ENCODE data around the gene ARHGEF28.

The ARHGEF28 gene

DNA sequence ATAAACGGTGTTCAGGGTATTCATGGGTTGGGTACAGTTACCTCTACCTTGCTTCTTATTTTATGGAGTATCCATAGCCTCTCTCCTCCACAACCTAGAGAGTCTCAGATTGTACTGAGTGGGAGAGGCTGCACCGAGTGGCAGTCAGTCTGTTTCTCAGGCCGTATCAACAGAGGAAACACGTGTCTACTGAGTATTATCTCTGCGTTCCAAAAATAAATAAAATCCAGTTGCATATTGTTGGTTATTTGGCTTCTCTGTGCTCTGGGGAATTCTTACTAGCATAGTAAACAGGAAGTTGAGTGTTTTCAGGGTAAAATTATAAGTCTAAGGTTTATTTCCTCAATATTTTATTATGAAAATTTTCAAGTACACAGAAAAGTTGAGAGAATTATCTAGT lies 231.0 kb downstream of the ARHGEF28 start:
- DNase-seq (ENCODE audit: low read depth in 2 of 2) = no peak

DNA sequence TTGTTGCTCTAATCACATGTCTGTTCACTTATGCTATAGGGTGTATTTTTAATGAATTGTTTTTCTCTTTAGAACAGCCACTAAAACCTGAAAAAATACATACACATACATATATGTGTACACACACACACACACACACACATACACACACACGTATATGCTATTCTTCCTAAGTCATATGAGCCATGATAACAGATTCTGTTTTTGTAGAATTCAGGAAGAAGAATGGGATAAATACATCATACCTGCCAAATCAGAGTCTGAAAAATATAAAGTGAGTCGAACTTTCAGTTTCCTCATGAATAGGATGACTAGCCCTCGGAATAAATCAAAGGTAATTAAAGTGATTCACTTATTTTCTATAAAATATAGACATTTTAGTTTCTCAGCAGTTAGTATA lies 231.4 kb downstream of the ARHGEF28 start:
- DNase-seq (ENCODE audit: low read depth in 2 of 2) = no peak

GRCh38 chr5:73858054-73858453 lies 232.1 kb downstream of the ARHGEF28 start:
- no peak for DNase-seq (ENCODE audit: low read depth in 2 of 2)

GRCh38 chr5:73858776-73859175 lies 232.8 kb downstream of the ARHGEF28 start:
- no peak for DNase-seq (ENCODE audit: low read depth in 2 of 2)

GRCh38 chr5:73859696-73860095 lies 233.7 kb downstream of the ARHGEF28 start:
- DNase-seq (ENCODE audit: low read depth in 2 of 2) = no peak

GRCh38 chr5:73861313-73861988 lies 235.5 kb downstream of the ARHGEF28 start:
- DNase-seq (ENCODE audit: low read depth in 2 of 2) = no peak

DNA sequence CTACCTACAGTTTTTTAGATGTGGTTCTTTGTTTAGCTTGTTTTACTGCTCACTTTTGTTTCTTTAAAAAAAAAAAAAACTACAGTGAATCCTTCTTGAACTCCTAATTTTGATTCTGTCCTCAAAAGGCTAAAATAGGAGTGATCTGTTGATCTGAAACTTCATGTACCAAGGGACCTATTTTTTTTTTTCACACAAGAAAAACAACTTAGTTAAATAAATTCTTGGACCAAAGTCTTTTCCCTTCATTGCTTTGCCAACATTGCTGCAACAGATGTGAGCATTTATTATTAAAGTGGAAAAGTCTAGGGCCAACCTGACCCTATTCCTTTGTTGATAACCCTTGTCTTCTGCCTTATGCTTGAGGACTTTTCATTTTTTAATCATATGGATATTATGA lies 236.8 kb downstream of the ARHGEF28 start:
- no peak for DNase-seq (ENCODE audit: low read depth in 2 of 2)

GRCh38 chr5:73863876-73864275 lies 237.9 kb downstream of the ARHGEF28 start:
- DNase-seq (ENCODE audit: low read depth in 2 of 2) = no peak

GRCh38 chr5:73865315-73865714 lies 239.3 kb downstream of the ARHGEF28 start:
- no peak for DNase-seq (ENCODE audit: low read depth in 2 of 2)

DNA sequence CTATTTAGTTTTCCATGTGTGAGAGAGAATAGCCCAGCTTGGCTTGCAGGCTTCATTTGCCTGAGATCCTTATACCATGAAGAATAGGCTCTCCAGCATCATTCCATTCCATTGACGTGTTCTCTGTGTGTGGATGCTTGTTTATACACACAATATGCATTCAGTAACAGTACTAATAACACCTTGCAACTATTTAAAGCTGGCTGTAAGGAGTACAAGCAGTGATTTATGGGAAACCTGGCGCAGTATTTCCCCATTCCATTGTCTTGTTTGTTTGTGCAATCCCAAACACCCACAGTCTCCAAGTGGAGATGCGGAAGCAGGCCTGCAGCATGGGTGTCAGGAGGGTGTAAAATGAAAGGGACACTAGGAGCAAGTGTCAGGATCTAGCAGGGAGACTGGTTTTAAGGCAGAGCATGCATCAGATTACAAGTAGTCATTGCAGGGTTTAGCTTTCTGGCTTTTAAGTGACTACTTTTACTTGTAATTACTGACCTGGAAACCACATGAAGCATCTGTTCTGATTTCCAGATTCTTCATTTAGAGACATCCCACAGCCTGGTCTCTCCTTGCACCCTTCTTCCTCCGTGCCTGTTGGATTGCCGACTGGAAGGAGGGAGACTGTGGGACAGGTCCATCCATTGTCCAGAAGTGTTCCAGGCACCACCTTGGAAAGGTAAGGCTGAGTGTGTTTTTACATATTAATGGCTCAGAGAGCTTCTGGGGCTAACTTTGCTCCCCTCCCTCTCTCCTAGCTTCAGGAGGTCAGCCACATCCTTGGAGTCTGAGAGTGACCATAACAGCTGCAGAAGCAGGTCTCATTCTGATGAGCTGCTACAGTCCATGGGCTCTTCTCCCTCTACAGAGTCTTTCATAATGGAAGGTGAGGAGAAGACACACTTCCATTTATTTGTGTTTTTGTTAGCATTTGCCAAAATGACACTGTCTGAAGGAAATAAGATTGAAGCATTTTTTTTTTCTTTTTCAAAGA lies 241.6 kb downstream of the ARHGEF28 start:
- no peak for DNase-seq (ENCODE audit: low read depth in 2 of 2)

GRCh38 chr5:73883646-73884045 lies 257.6 kb downstream of the ARHGEF28 start:
- DNase-seq (ENCODE audit: low read depth in 2 of 2) = no peak

DNA sequence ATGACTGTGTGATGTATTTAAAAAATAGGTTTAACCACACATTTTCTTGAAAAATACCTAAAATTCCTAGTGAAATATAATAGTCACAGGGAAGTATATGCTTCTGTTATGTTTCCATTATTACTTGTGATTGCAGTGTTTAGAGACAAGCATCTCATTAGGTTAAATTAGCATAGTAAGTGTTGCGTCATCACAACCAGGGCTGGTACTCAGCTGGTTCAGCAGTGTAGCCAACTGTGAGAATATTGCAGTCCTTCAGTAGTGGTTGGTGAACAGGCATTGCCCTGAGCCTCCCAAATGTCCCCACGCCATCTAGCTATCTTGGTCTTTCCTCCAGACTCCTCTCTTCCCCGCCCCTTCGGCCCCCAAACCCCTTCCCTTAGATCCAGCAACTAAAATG lies 261.7 kb downstream of the ARHGEF28 start:
- DNase-seq (ENCODE audit: low read depth in 2 of 2) = no peak

DNA sequence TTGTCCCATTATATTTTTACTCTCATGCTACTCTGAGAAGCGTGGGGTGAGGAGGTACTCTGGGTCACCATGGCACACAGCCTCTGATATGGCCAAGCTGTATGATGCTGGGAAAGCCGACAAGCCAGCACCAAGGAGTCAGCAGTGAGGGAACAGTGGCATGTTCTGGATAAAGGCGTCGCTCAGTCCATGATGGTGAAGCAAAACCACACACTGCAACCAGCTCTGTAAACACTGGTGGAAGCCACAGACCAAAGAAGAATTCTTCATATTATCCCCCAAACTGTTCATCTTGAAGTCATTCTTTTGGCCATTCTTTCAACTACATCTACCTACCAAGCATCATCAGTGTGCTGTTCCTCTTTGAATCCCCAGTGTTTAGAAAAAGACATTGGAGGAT lies 264.6 kb downstream of the ARHGEF28 start:
- DNase-seq (ENCODE audit: low read depth in 2 of 2) = no peak

GRCh38 chr5:73892218-73892617 lies 266.2 kb downstream of the ARHGEF28 start:
- DNase-seq (ENCODE audit: low read depth in 2 of 2) = no peak

- no peak for DNase-seq (ENCODE audit: low read depth in 2 of 2)
Measured at GRCh38 chr5:73892806-73893205, 266.8 kb downstream of the ARHGEF28 start.

DNA sequence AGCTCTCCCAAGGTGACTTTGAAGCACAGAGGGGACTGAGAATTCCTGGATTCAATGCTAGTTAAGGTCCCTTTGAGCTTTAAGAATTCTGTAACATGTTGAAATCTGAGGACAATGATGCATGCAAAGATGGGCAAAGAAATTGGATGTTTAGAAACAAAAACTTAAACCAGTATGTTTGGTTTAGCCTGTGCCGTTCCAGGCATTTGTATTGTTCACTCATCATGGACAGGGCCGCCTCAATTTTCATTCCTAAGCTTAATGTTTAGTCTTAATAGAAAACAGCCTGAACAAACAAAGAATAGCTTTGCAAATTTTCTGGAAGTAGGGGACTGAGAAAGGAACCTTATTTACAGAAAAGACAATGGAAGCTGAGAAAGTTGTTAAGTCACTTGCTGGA lies 267.8 kb downstream of the ARHGEF28 start:
- no peak for DNase-seq (ENCODE audit: low read depth in 2 of 2)

DNA sequence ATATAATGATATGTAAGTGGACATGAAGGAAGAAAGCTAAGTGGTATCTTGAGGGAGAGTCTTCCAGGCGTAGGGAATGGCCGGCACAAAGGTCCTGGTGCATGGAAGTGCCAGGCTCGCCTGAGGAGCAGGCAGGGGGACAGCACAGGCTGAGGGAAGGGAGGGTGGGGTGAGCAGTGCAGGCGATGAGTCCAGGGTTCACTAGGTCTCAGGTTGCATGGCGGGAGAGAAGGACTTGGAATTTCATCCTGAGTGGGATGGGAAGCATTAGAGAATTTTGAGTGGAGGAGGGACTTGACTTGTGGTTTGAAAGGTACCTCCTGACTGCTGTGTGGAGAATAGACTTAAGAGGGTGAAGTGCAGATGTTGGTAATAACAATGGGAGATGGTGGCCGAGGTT lies 268.9 kb downstream of the ARHGEF28 start:
- DNase-seq (ENCODE audit: low read depth in 2 of 2) = no peak

DNA sequence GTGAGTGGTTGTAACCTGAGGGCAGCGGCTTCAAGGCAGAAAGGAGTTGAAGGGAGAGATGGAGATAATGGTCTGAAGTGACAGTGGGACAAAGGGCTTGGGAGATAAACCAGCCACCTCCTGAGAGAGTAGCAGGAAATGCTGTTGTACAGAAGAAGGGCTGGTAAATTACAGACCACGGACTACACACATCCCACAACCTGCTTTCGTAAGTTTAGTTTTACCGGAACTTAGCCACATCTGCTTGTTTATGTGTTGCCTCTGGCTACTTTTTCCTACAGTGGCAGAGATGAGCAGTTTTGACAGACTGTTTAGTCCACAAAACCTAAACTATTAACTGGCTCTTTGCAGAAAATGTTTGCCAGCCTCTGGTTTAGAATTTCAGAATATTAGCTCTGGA lies 269.5 kb downstream of the ARHGEF28 start:
- DNase-seq (ENCODE audit: low read depth in 2 of 2) = no peak

- DNase-seq (ENCODE audit: low read depth in 2 of 2) = no peak
Measured at GRCh38 chr5:73896097-73896496, 270.1 kb downstream of the ARHGEF28 start.

GRCh38 chr5:73896668-73897067 lies 270.7 kb downstream of the ARHGEF28 start:
- no peak for DNase-seq (ENCODE audit: low read depth in 2 of 2)

DNA sequence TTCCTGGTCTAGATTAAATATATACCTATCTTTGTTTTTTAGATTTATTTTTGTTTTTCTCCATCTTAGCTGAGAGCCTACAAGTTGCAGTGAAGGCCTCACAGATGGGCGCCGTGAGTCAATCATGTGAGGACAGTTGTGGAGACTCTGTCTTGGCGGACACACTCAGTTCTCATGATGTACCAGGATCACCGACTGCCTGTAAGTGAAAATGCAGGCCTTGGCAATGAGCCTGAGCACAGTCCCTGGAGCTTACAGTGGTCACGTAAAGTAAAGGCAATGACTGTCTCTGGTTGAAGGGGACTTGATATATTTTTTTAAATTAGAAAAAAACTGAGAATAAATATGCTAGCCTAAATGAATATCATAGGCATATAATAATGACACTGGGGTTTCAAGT lies 271.9 kb downstream of the ARHGEF28 start:
- DNase-seq (ENCODE audit: low read depth in 2 of 2) = no peak

- DNase-seq (ENCODE audit: low read depth in 2 of 2) = no peak
Measured at GRCh38 chr5:73899055-73899454, 273.1 kb downstream of the ARHGEF28 start.

DNA sequence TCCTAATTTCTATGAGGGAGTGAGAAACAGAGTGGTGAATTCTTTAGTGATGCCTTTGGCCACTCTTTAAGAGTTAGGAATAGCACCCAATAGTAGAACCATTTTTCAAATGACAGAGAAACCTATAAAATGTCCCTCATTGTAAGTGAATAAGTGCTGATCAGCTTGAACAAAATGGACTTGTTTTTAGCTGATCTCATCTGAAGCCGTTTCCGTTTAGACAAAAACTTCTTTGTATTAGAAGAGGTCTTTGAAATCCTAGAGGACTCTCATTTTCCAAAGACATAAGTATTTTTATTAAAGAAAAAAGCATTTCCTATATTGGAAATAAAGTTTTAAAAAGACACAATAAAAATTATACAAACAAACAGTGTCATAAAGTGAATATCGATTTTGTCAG lies 273.9 kb downstream of the ARHGEF28 start:
- DNase-seq (ENCODE audit: low read depth in 2 of 2) = no peak

All from stimulated activated CD8-positive, alpha-beta memory T cell treated with anti-CD3 and anti-CD28 coated beads, Interleukin-15, amount 100 ng/mL, for 48 hours (primary cell).